Osteoblast (primary cell): ENCODE results near the gene MLF2. TPM values are rescaled to one million over a fixed set of nuclear protein-coding genes. Genes with fewer than 3 reads are reported as not detected.

Experiments used
- DNase-seq: peaks from one replicate; pipeline ENCODE4 v3.0.0; 2011; ENCODE audit warnings: low spot score, mixed read lengths; ENCODE audit not compliant: insufficient read length; ENCODE audit errors: missing footprints
- H2AFZ ChIP-seq: 2 replicates; pipeline ENCODE4 v1.6.0; 2011; ENCODE audit warnings: mild to moderate bottlenecking, low read length
- H3K27ac ChIP-seq: 2 replicates; pipeline ENCODE4 v1.5.1; 2011; ENCODE audit warnings: mild to moderate bottlenecking, low read depth, low read length, moderate library complexity
- H3K27me3 ChIP-seq: 2 replicates; pipeline ENCODE4 v1.6.0; 2012; ENCODE audit warnings: mild to moderate bottlenecking, control low read depth, inconsistent platforms, low read length, moderate library complexity; ENCODE audit not compliant: insufficient read depth
- H3K36me3 ChIP-seq: 2 replicates; pipeline ENCODE4 v1.5.1; 2011; ENCODE audit warnings: mild to moderate bottlenecking, low read length, control low read depth, moderate library complexity; ENCODE audit not compliant: insufficient read depth
- H3K4me1 ChIP-seq: 2 replicates; pipeline ENCODE4 v1.5.1; 2011; ENCODE audit warnings: mild to moderate bottlenecking, low read length, control low read depth, moderate library complexity; ENCODE audit not compliant: insufficient read depth
- H3K4me2 ChIP-seq: 2 replicates; pipeline ENCODE4 v1.6.0; 2011; ENCODE audit warnings: mild to moderate bottlenecking, low read length; ENCODE audit not compliant: insufficient read depth
- H3K4me3 ChIP-seq: fragments of 200-600 bp; sonication (generic); 3 replicates; pipeline ENCODE4 v1.5.1; 2012; ENCODE audit warnings: mild to moderate bottlenecking, low read length, inconsistent platforms; ENCODE audit not compliant: insufficient read depth
- H3K79me2 ChIP-seq: 2 replicates; pipeline ENCODE4 v1.6.0; 2012; ENCODE audit warnings: mild to moderate bottlenecking, low read length, control low read depth, inconsistent platforms; ENCODE audit not compliant: insufficient read depth
- H3K9me3 ChIP-seq: 2 replicates; pipeline ENCODE4 v1.5.1; 2011; ENCODE audit warnings: low read depth, low read length, control low read depth
- H4K20me1 ChIP-seq: 2 replicates; pipeline ENCODE4 v1.6.0; 2012; ENCODE audit warnings: mild to moderate bottlenecking, low read length, control low read depth; ENCODE audit not compliant: insufficient read depth
- total RNA-seq: library from RNA; depleted of rRNA; stranded (reverse); fragments of >200 nt; gene quantifications from 2 replicates; pipeline ENCODE4 v1.2.3, GENCODE V29; 2012
- TF ChIP-seq, protein P1 (sequence below): IDR thresholded peaks from 2 replicates; pipeline ENCODE4 v1.5.1; 2011; ENCODE audit warnings: mild to moderate bottlenecking, low read depth, low read length, moderate library complexity; ENCODE audit errors: extremely low read depth

Gene MLF2
- total RNA-seq, 1 donor, result 138 TPM

DNA sequence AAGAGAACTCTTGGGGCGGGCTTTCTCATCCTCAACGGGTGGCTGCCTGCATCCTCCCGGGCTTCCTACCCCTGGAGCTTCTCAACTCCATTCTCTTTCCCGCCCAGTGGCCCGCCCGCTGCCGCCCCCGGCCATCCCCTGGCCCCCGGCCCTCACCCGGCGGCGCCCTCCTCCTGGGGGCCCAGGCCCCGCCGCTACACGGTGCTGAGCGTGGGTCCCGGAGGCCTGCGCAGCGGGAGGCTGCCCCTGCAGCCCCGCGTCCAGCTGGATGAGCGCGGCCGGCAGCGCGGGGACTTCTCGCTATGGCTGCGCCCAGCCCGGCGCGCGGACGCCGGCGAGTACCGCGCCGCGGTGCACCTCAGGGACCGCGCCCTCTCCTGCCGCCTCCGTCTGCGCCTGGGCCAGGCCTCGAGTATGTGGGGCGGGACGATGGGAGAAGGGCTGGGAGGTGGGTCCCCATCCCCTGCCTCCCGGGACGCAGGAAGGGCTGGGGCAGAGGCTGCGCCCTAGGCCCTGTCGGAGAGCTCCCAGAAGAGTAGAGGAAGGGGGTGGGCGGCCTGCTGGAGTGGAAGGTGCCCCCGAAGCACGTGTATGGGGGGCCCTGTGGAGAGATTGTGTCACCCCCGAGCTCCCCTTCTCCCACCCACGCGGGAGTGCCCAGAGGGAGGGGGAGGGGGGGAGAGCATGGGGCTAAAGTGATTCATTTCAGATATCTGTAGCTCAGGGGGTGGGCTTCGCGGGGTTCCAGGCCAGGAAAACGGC is 20.8 kb upstream of the MLF2 start:
- H3K27me3 ChIP-seq, result no peaks in the 10 kb centered on the region
- H3K4me2 ChIP-seq, result no peak overlapping the region
- no peak overlapping the region for H3K27ac ChIP-seq
- H2AFZ ChIP-seq, result no peak overlapping the region
- peak; percentile 55 for DNase-seq
- H3K4me3 ChIP-seq, result no peak overlapping the region
- peaks cover 15% of the 10 kb centered on the region for H3K36me3 ChIP-seq
- no peaks in the 10 kb centered on the region for H3K9me3 ChIP-seq
- peaks cover 9% of the 10 kb centered on the region for H3K79me2 ChIP-seq
- peaks cover 22% of the 10 kb centered on the region for H4K20me1 ChIP-seq
- H3K4me1 ChIP-seq, result peaks cover 9% of the 10 kb centered on the region
- TF ChIP-seq, protein P1, sequence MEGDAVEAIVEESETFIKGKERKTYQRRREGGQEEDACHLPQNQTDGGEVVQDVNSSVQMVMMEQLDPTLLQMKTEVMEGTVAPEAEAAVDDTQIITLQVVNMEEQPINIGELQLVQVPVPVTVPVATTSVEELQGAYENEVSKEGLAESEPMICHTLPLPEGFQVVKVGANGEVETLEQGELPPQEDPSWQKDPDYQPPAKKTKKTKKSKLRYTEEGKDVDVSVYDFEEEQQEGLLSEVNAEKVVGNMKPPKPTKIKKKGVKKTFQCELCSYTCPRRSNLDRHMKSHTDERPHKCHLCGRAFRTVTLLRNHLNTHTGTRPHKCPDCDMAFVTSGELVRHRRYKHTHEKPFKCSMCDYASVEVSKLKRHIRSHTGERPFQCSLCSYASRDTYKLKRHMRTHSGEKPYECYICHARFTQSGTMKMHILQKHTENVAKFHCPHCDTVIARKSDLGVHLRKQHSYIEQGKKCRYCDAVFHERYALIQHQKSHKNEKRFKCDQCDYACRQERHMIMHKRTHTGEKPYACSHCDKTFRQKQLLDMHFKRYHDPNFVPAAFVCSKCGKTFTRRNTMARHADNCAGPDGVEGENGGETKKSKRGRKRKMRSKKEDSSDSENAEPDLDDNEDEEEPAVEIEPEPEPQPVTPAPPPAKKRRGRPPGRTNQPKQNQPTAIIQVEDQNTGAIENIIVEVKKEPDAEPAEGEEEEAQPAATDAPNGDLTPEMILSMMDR, result no peak

DNA sequence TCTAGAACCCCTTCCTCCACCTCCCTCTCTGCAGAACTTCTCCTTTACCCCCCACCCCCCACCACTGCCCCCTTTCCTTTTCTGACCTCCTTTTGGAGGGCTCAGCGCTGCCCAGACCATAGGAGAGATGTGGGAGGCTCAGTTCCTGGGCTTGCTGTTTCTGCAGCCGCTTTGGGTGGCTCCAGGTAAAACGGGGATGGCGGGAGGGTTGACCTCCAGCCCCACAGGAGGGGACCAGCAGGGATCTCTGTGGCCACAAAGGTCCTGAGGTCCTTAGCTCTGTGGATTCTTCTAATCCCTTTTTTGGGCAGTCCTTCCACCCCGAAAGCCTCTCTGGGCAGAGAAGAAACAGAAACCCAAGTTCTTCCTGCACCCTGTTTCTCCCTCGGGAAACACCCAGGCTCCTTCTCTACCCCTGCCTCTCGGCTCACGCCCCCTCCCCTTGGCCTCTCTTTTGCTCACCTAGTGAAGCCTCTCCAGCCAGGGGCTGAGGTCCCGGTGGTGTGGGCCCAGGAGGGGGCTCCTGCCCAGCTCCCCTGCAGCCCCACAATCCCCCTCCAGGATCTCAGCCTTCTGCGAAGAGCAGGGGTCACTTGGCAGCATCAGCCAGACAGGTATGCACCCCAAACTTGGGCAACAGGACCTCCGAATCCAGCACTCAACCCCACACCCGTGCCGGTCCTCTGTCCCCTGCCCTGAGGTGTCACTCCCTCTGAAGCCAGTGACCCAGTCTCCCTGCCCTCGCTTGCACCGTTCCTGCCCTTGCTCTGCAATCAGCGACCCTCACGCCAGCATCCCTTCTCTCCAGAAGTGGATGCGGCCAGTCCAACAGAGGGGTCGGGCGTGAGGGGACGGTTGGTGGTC is 20.0 kb upstream of the MLF2 start:
- no peak overlapping the region for H2AFZ ChIP-seq
- peaks cover 17% of the 10 kb centered on the region for H3K79me2 ChIP-seq
- H3K9me3 ChIP-seq, result no peaks in the 10 kb centered on the region
- H3K27ac ChIP-seq, result no peak overlapping the region
- H3K4me3 ChIP-seq, result no peak overlapping the region
- H4K20me1 ChIP-seq, result peaks cover 31% of the 10 kb centered on the region
- peak; percentile 85 for DNase-seq
- no peaks in the 10 kb centered on the region for H3K27me3 ChIP-seq
- TF ChIP-seq, protein P1, result no peak
- no peak overlapping the region for H3K4me2 ChIP-seq
- peaks cover 12% of the 10 kb centered on the region for H3K4me1 ChIP-seq
- peaks cover 15% of the 10 kb centered on the region for H3K36me3 ChIP-seq

DNA sequence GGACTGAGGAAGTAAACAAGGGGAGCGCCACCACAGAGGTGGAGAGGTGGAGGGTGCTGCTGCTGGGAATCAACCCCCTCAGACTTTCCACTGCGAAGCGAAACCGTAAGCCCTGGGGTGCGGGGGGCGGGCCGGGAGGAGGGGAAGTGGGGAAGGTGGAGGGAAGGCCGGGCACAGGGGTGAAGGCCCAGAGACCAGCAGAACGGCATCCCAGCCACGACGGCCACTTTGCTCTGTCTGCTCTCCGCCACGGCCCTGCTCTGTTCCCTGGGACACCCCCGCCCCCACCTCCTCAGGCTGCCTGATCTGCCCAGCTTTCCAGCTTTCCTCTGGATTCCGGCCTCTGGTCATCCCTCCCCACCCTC is 19.4 kb upstream of the MLF2 start, which contains the start of gene LAG3:
TSS of gene LAG3 (plus strand) at position 190 of the 365 bp plus-strand sequence. CDS start 333 bp downstream, outside the sequence.
- peak; percentile 92 for DNase-seq
- no peak within 1 kb of the TSS for H3K4me3 ChIP-seq
- no peaks in the 10 kb centered on the region for H3K9me3 ChIP-seq
- peaks cover 15% of the 10 kb centered on the region for H3K36me3 ChIP-seq
- H3K4me1 ChIP-seq, result peaks cover 13% of the 10 kb centered on the region
- H3K27me3 ChIP-seq, result no peaks in the 10 kb centered on the region
- H3K79me2 ChIP-seq, result peaks cover 24% of the 10 kb centered on the region
- TF ChIP-seq, protein P1, result no peak
- H3K4me2 ChIP-seq, result no peak within 1 kb of the TSS
- H2AFZ ChIP-seq, result no peak within 1 kb of the TSS
- H4K20me1 ChIP-seq, result peaks cover 32% of the 10 kb centered on the region
- H3K27ac ChIP-seq, result no peak within 1 kb of the TSS
